Fibroblast of gingiva (primary cell): Measurements from ENCODE around the gene ING1.
"Not testable (repeated sequence)": the region's sequence is repeated elsewhere in the genome, so short reads cannot be mapped to it uniquely, and the experiment has no call there.

Experiments
- DNase-seq: peaks from one replicate; pipeline ENCODE4 v3.0.0-alpha.2; 2011; ENCODE audit warnings: low read depth

Gene ING1

GRCh38 chr13:110713642-110713952, at the start of gene ING1:
Gene ING1, plus strand, starts transcription at chr13:110713700. Its CDS starts 450 bp downstream, at chr13:110714150.
- DNase-seq, result no peak

- DNase-seq, result no peak
Observed at GRCh38 chr13:110664041-110664440, 49.5 kb upstream of the ING1 start.

GRCh38 chr13:110664673-110665072, 48.8 kb upstream of the ING1 start:
- no peak for DNase-seq

- no peak for DNase-seq
Observed at GRCh38 chr13:110665491-110666254, 47.8 kb upstream of the ING1 start.

- DNase-seq, result no peak
Observed at GRCh38 chr13:110666255-110666533, 47.3 kb upstream of the ING1 start.

- no peak for DNase-seq
Observed at GRCh38 chr13:110669036-110669435, 44.5 kb upstream of the ING1 start.

GRCh38 chr13:110669814-110670213, 43.7 kb upstream of the ING1 start:
- not testable (repeated sequence) for DNase-seq

GRCh38 chr13:110676595-110677587, 36.6 kb upstream of the ING1 start:
- DNase-seq, result no peak

GRCh38 chr13:110677731-110678545, 35.6 kb upstream of the ING1 start:
- DNase-seq, result no peak

GRCh38 chr13:110680852-110681251, 32.6 kb upstream of the ING1 start:
- DNase-seq, result no peak

- no peak for DNase-seq
Observed at GRCh38 chr13:110681868-110682550, 31.5 kb upstream of the ING1 start.

GRCh38 chr13:110682746-110683145, 30.8 kb upstream of the ING1 start:
- no peak for DNase-seq

GRCh38 chr13:110683203-110683883, 30.2 kb upstream of the ING1 start:
- DNase-seq, result no peak

GRCh38 chr13:110683921-110684320, 29.6 kb upstream of the ING1 start:
- DNase-seq, result no peak

GRCh38 chr13:110684388-110685056, 29.0 kb upstream of the ING1 start:
- DNase-seq, result no peak

- DNase-seq, result peak; percentile 45
Observed at GRCh38 chr13:110685305-110686020, 28.0 kb upstream of the ING1 start.

GRCh38 chr13:110687736-110688135, 25.8 kb upstream of the ING1 start:
- no peak for DNase-seq

GRCh38 chr13:110689041-110689440, 24.5 kb upstream of the ING1 start:
- no peak for DNase-seq

- DNase-seq, result no peak
Observed at GRCh38 chr13:110689711-110690110, 23.8 kb upstream of the ING1 start.

- no peak for DNase-seq
Observed at GRCh38 chr13:110690516-110690915, 23.0 kb upstream of the ING1 start.
